HepG2 (cell line): ENCODE results near the gene AKR1C2. TPM values are rescaled to one million over a fixed set of nuclear protein-coding genes. Genes with fewer than 3 reads are reported as not detected.

Experiments used
- AGO2 ChIP-seq: fragments of 200-400 bp; formaldehyde crosslinking; optimal IDR thresholded peaks from 2 replicates; pipeline ENCODE3; 2017; ENCODE audit warnings: mild to moderate bottlenecking, low read depth, low read length, moderate library complexity
- ATM ChIP-seq: fragments of 450-650 bp; IDR thresholded peaks from 2 replicates; pipeline ENCODE4 v1.7.1; 2017; ENCODE audit warnings: mild to moderate bottlenecking, borderline replicate concordance
- GZF1 ChIP-seq: sonication (generic); formaldehyde crosslinking; IDR thresholded peaks from 2 replicates; pipeline ENCODE4 v1.5.1; 2020; ENCODE audit warnings: mild to moderate bottlenecking, missing genetic modification reagents
- IRF2 ChIP-seq: IDR thresholded peaks from 2 replicates; pipeline ENCODE4 v1.6.1; 2018; ENCODE audit warnings: missing genetic modification reagents, missing compliant biosample characterization
- KDM5A ChIP-seq: fragments of 200-600 bp; sonication (generic); IDR thresholded peaks from 2 replicates; pipeline ENCODE4 v1.7.0; 2018; ENCODE audit warnings: antibody characterized with exemption, mild to moderate bottlenecking, low read length, borderline replicate concordance
- KLF11 ChIP-seq: IDR thresholded peaks from 2 replicates; pipeline ENCODE4 v1.6.1; 2016; ENCODE audit warnings: missing compliant biosample characterization
- MEF2D ChIP-seq: sonication (generic); formaldehyde crosslinking; IDR thresholded peaks from 2 replicates; pipeline ENCODE4 v1.5.1; 2020; ENCODE audit warnings: mild to moderate bottlenecking, missing genetic modification reagents
- NR2F6 ChIP-seq, 2 experiments: IDR thresholded peaks; 2 replicates each; pipeline ENCODE4 v1.6.1; 2016; ENCODE audit warnings: antibody characterized with exemption in 1 of 2, mild to moderate bottlenecking in 1 of 2
- PHF20 ChIP-seq: sonication (generic); formaldehyde crosslinking; IDR thresholded peaks from 2 replicates; pipeline ENCODE4 v1.5.0; 2020; ENCODE audit warnings: mild to moderate bottlenecking, missing genetic modification reagents
- PHF21A ChIP-seq: sonication (generic); formaldehyde crosslinking; IDR thresholded peaks from 2 replicates; pipeline ENCODE4 v1.5.0; 2020; ENCODE audit warnings: mild to moderate bottlenecking, missing genetic modification reagents
- RAD21 ChIP-seq: fragments of 450-650 bp; formaldehyde crosslinking; IDR thresholded peaks from 2 replicates; pipeline ENCODE4 v1.5.0; 2020; ENCODE audit warnings: mild to moderate bottlenecking
- RARA ChIP-seq: IDR thresholded peaks from 2 replicates; pipeline ENCODE4 v1.6.1; 2016; ENCODE audit warnings: missing genetic modification reagents, missing compliant biosample characterization
- SATB2 ChIP-seq: sonication (generic); formaldehyde crosslinking; IDR thresholded peaks from 2 replicates; pipeline ENCODE4 v1.5.0; 2020; ENCODE audit warnings: missing genetic modification reagents
- SCMH1 ChIP-seq: sonication (generic); formaldehyde crosslinking; IDR thresholded peaks from 2 replicates; pipeline ENCODE4 v1.9.0; 2021; ENCODE audit warnings: missing genetic modification reagents, mild to moderate bottlenecking, borderline replicate concordance
- SMC3 ChIP-seq: IDR thresholded peaks from 2 replicates; pipeline ENCODE4 v1.6.1; 2011; ENCODE audit warnings: low read length, improper control_type of control experiment
- SPEN ChIP-seq: sonication (generic); formaldehyde crosslinking; IDR thresholded peaks from 2 replicates; pipeline ENCODE4 v1.5.1; 2020; ENCODE audit warnings: low read depth, mild to moderate bottlenecking, missing genetic modification reagents
- ZFP36 ChIP-seq: fragments of 150-350 bp; IDR thresholded peaks from 2 replicates; pipeline ENCODE4 v1.6.1; 2018; ENCODE audit warnings: borderline replicate concordance, low read length, low read depth; ENCODE audit not compliant: partially characterized antibody
- ZKSCAN5 ChIP-seq: sonication (generic); formaldehyde crosslinking; IDR thresholded peaks from 2 replicates; pipeline ENCODE4 v1.5.1; 2020; ENCODE audit warnings: mild to moderate bottlenecking, missing genetic modification reagents
- ZMYM3 ChIP-seq: sonication (generic); formaldehyde crosslinking; IDR thresholded peaks from 2 replicates; pipeline ENCODE4 v1.5.1; 2020; ENCODE audit warnings: mild to moderate bottlenecking, missing genetic modification reagents
- ZMYM4 ChIP-seq: sonication (generic); formaldehyde crosslinking; IDR thresholded peaks from 2 replicates; pipeline ENCODE4 v1.8.1; 2023; ENCODE audit warnings: mild to moderate bottlenecking, missing genetic modification reagents
- ZNF224 ChIP-seq: sonication (generic); formaldehyde crosslinking; IDR thresholded peaks from 2 replicates; pipeline ENCODE4 v1.5.0; 2020; ENCODE audit warnings: mild to moderate bottlenecking, missing genetic modification reagents
- ZNF484 ChIP-seq: sonication (generic); formaldehyde crosslinking; IDR thresholded peaks from 2 replicates; pipeline ENCODE4 v1.5.1; 2020; ENCODE audit warnings: mild to moderate bottlenecking, low read depth, missing genetic modification reagents, borderline replicate concordance
- ZNF644 ChIP-seq: IDR thresholded peaks from 2 replicates; pipeline ENCODE4 v1.6.1; 2016; ENCODE audit warnings: low read depth
- ZNF713 ChIP-seq: sonication (generic); formaldehyde crosslinking; IDR thresholded peaks from 2 replicates; pipeline ENCODE4 v1.4.0; 2020; ENCODE audit warnings: mild to moderate bottlenecking, missing genetic modification reagents
- ZNF816 ChIP-seq: sonication (generic); formaldehyde crosslinking; IDR thresholded peaks from 2 replicates; pipeline ENCODE4 v1.8.0; 2022; ENCODE audit warnings: missing genetic modification reagents, mild to moderate bottlenecking, borderline replicate concordance
- ZSCAN31 ChIP-seq: sonication (generic); formaldehyde crosslinking; IDR thresholded peaks from 2 replicates; pipeline ENCODE4 v1.5.0; 2020; ENCODE audit warnings: low read depth, mild to moderate bottlenecking, missing genetic modification reagents
- polyA plus RNA-seq, 8 experiments: library from polyadenylated mRNA; depleted of rRNA in 3 of 8; stranded (reverse) in 7 of 8; unstranded in 1 of 8; fragments of >200 nt; fragmentation: Illumina TruSeq in 4 of 8; extraction: Trizol in 4 of 8; gene quantifications; 2 replicates each; pipeline versions ENCODE4 v1.2.1 to v1.2.3, GENCODE V29; 2011 to 2016; ENCODE audit warnings: low read depth in 4 of 8, missing spikeins in 1 of 8, mixed read lengths in 1 of 8; ENCODE audit not compliant: insufficient read depth in 1 of 8
- total RNA-seq, 5 experiments: library from RNA; depleted of rRNA; stranded (reverse); fragments of >200 nt; fragmentation: Illumina TruSeq; extraction: Trizol; gene quantifications; 2 replicates each; pipeline ENCODE4 v1.2.3, GENCODE V29; 2016; ENCODE audit warnings: low read depth in 1 of 5
- TF ChIP-seq, protein P1 (sequence below): fragments of 450-650 bp; IDR thresholded peaks from 2 replicates; pipeline ENCODE4 v1.6.1; 2017
- TF ChIP-seq, protein P2 (sequence below): sonication (generic); formaldehyde crosslinking; IDR thresholded peaks from 2 replicates; pipeline ENCODE4 v1.4.0; 2020; ENCODE audit warnings: missing genetic modification reagents, mild to moderate bottlenecking, borderline replicate concordance
- TF ChIP-seq, protein P3 (sequence below): sonication (generic); formaldehyde crosslinking; IDR thresholded peaks from 2 replicates; pipeline ENCODE4 v1.4.0; 2020; ENCODE audit warnings: missing genetic modification reagents

Gene AKR1C2
- total and polyA plus RNA-seq, 2 of the 13 experiments (the other 11 are each of a cell fraction or from before 2014, with no cell fraction given): 140 to 900 TPM

DNA sequence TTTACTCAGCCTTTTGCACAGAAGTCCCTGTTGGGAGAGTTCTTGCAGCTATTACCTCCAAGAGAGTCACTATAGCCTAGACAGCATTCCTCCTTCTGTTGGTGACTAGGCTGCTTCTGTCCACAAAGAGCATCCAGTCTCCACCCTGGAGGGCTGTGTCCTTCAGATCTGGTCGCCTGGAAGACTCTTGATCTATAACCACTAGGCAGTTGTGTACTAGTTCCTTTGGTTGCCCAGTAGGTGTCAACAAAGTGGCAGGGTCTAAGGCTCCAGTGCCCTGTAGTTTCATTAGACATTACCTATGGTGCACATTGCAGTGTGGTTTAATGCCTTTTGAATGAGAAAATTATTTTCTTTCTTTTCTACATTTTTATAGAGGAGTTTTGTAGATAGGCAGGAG, 11.3 kb upstream of the AKR1C2 start (continued):
- TF ChIP-seq SCMH1 (CRISPR knock-in tag) (no peak), ZNF644 (CRISPR knock-in tag) (peak; percentile 57; the same call in 1 of the 2 replicates), MEF2D (CRISPR knock-in tag) (no peak), NR2F6 (IDR thresholded peaks at IDR 0.05) (no peak), NR2F6 (CRISPR knock-in tag; IDR thresholded peaks at IDR 0.05) (no peak), ZKSCAN5 (CRISPR knock-in tag) (no peak), KDM5A (no peak), ZSCAN31 (CRISPR knock-in tag) (no peak), RAD21 (CRISPR knock-in tag) (peak; percentile 44; the same call in 1 of the 2 replicates), ZNF816 (no peak), RARA (no peak), ZNF224 (no peak), ZFP36 (no peak), AGO2 (no peak), GZF1 (CRISPR knock-in tag) (no peak), ZNF713 (no peak), KLF11 (CRISPR knock-in tag) (no peak), ATM (no peak), ZMYM3 (no peak), ZMYM4 (CRISPR knock-in tag) (peak; percentile 47; the same call in 1 of the 2 replicates), ZNF484 (CRISPR knock-in tag) (no peak), PHF20 (no peak), IRF2 (CRISPR knock-in tag) (no peak), SMC3 (peak; percentile 71), SATB2 (no peak), SPEN (no peak), PHF21A (CRISPR knock-in tag) (no peak)
- TF ChIP-seq, protein P1, sequence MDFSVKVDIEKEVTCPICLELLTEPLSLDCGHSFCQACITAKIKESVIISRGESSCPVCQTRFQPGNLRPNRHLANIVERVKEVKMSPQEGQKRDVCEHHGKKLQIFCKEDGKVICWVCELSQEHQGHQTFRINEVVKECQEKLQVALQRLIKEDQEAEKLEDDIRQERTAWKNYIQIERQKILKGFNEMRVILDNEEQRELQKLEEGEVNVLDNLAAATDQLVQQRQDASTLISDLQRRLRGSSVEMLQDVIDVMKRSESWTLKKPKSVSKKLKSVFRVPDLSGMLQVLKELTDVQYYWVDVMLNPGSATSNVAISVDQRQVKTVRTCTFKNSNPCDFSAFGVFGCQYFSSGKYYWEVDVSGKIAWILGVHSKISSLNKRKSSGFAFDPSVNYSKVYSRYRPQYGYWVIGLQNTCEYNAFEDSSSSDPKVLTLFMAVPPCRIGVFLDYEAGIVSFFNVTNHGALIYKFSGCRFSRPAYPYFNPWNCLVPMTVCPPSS: no peak
- TF ChIP-seq, protein P2, sequence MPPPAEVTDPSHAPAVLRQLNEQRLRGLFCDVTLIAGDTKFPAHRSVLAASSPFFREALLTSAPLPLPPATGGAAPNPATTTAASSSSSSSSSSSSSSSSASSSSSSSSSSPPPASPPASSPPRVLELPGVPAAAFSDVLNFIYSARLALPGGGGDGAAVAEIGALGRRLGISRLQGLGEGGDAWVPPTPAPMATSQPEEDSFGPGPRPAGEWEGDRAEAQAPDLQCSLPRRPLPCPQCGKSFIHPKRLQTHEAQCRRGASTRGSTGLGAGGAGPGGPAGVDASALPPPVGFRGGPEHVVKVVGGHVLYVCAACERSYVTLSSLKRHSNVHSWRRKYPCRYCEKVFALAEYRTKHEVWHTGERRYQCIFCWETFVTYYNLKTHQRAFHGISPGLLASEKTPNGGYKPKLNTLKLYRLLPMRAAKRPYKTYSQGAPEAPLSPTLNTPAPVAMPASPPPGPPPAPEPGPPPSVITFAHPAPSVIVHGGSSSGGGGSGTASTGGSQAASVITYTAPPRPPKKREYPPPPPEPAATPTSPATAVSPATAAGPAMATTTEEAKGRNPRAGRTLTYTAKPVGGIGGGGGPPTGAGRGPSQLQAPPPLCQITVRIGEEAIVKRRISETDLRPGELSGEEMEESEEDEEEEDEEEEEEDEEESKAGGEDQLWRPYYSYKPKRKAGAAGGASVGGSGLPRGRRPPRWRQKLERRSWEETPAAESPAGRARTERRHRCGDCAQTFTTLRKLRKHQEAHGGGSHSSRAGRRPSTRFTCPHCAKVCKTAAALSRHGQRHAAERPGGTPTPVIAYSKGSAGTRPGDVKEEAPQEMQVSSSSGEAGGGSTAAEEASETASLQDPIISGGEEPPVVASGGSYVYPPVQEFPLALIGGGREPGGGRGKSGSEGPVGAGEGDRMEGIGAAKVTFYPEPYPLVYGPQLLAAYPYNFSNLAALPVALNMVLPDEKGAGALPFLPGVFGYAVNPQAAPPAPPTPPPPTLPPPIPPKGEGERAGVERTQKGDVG (CRISPR knock-in tag): no peak
- TF ChIP-seq, protein P3, sequence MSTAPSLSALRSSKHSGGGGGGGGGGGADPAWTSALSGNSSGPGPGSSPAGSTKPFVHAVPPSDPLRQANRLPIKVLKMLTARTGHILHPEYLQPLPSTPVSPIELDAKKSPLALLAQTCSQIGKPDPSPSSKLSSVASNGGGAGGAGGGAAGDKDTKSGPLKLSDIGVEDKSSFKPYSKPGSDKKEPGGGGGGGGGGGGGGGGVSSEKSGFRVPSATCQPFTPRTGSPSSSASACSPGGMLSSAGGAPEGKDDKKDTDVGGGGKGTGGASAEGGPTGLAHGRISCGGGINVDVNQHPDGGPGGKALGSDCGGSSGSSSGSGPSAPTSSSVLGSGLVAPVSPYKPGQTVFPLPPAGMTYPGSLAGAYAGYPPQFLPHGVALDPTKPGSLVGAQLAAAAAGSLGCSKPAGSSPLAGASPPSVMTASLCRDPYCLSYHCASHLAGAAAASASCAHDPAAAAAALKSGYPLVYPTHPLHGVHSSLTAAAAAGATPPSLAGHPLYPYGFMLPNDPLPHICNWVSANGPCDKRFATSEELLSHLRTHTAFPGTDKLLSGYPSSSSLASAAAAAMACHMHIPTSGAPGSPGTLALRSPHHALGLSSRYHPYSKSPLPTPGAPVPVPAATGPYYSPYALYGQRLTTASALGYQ: no peak
